H1 (cell line): ENCODE measurements around the gene SYT2. TPM values are rescaled to one million over a fixed set of nuclear protein-coding genes. Genes with fewer than 3 reads are reported as not detected.
A peak's percentile ranks its signal among the peaks of the same experiment; 100 is the strongest.

Experiments used
- ASH2L ChIP-seq: fragments of 200-600, 300-600 bp; sonication (generic); IDR thresholded peaks from one replicate; pipeline ENCODE4 v1.7.1; 2017; ENCODE audit warnings: low read length
- ATF2 ChIP-seq: IDR thresholded peaks from 2 replicates; pipeline ENCODE4 v1.6.1; 2012; ENCODE audit warnings: low read length, inconsistent platforms
- CBX8 ChIP-seq: fragments of 300-800, 300-1000 bp; sonication (generic); IDR thresholded peaks from 2 replicates; pipeline ENCODE4 v1.7.1; 2016; ENCODE audit warnings: low read depth, low read length, borderline replicate concordance
- HDAC6 ChIP-seq: IDR thresholded peaks from one replicate; pipeline ENCODE4 v1.7.1; 2012; ENCODE audit warnings: low read depth, mild to moderate bottlenecking, inconsistent platforms, low read length, moderate library complexity
- KDM4A ChIP-seq: IDR thresholded peaks from one replicate; pipeline ENCODE4 v1.7.1; 2012; ENCODE audit warnings: low read depth, mild to moderate bottlenecking, moderate library complexity, low read length, inconsistent platforms; ENCODE audit not compliant: severe bottlenecking
- MAFK ChIP-seq: IDR thresholded peaks from 2 replicates; pipeline ENCODE4 v1.6.1; 2012; ENCODE audit warnings: low read depth, mild to moderate bottlenecking, improper control_type of control experiment, low read length
- NANOG ChIP-seq: IDR thresholded peaks from 2 replicates; pipeline ENCODE4 v1.6.1; 2011; ENCODE audit warnings: low read length, low read depth, mild to moderate bottlenecking, inconsistent platforms; ENCODE audit not compliant: insufficient read depth, poor library complexity, severe bottlenecking
- polyA plus RNA-seq, 7 experiments: library from polyadenylated mRNA; depleted of rRNA in 3 of 7; stranded (reverse) in 5 of 7; unstranded in 2 of 7; fragments of >200 nt in 5 of 7; fragments of 200-250 nt in 2 of 7; gene quantifications; 1 replicate in 5 of 7; 2 replicates in 1 of 7; 4 replicates in 1 of 7; pipeline versions ENCODE4 v1.2.1 to v1.2.3, GENCODE V29; 2011 to 2013; ENCODE audit warnings: missing spikeins in 2 of 7, mixed read lengths in 2 of 7
- total RNA-seq: library from RNA; stranded (reverse); fragmentation: NEBNext Ultra II Directional; extraction: Animal tissue kit (Norgen Biotek cat#: 25700); gene quantifications from 2 replicates; pipeline ENCODE4 v1.2.1, GENCODE V29; 2021

SYT2 gene
- total and polyA plus RNA-seq, 2 of the 8 experiments (the other 6 are each of a cell fraction or from before 2014, with no cell fraction given), result 2.8 to 11.0 TPM

GRCh38 chr1:202567738-202568137 lies 142.5 kb downstream of the SYT2 start (continued):
- no peak for TF ChIP-seq HDAC6
- peak; percentile 91; the same call in 1 of the 2 replicates for TF ChIP-seq ATF2
- no peak for TF ChIP-seq KDM4A
- peak; percentile 24 for TF ChIP-seq NANOG
- no peak for TF ChIP-seq CBX8
- TF ChIP-seq ASH2L, result no peak
- no peak for TF ChIP-seq MAFK
